Measurements from ENCODE around the gene KLK12.
"Not testable (repeated sequence)": the region's sequence is repeated elsewhere in the genome, so short reads cannot be mapped to it uniquely, and the experiment has no call there.

KLK12 gene

DNA sequence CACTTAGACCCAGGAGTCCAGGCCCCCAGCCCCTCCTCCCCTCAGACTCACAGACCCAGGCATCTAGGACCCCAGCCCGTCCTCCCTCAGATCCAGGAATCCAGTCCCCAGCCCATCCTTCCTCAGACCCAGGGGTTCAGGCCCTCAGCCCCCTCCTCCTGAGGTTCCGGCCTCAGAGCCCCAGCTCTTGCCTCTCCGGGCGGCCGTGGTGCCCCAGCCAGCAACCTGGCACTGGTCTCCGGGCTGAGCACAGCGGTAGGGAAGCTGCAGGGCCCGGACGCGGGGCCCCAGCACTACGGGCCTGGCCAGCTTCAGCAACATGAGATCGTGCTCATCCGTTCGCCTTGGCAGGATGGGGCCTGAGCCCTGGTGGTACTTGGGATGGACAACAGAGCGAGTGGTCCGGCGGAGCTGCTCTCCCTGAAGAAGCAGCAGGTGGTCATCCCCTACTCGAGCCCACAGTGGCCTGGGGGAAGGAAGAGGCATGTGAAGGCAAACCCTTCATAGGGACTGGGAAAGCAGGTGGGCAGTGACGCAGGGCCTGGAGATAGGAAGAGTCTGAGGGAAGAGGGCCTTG, 19.0 kb downstream of the KLK12 start:
- DNase-seq (ENCODE audit: low spot score): no peak

DNA sequence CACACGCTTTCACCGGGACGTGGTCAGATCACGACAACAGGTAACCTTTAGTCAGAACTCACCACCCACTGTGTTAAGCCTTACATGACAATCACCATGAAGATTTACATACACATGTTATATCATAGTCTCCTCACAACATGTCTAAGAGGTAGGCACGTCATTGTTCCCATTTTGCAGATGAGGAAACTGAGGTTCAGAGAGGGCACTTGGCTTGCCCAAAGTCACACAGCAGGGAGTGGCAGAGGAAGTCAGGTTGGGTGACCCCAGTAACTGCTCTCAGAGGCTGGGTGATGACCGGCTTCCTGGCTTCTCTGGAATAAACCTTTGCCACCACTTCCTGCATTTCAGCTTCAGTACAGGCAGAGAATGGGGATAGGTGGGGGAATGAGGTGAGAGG, 20.6 kb downstream of the KLK12 start:
- no peak for DNase-seq (ENCODE audit: low spot score)

DNA sequence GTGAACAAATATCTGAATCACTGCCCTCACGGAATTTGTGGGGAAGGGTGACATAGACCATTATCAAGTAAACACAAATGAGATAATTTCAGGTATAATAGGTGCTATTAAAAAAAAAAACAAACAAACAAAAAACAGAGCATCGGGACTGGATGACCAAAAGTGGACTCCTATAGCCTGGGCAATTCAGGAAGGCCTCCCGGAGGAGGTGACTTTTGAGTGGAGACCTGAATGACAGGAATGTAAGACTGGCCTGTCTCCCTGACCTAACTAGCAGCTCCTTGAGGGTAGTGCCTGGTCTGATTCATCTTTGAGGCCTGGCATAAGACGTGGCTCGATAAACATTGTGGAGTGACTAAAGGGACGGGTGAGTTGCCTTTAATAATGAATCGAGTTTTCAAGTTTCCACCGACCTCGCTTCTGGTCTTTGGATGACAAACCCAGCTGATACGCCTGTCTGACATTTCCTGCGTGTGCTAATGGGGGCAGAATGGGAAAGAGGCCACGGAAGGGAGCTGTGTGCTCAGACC, 22.1 kb downstream of the KLK12 start:
- no peak for DNase-seq (ENCODE audit: low spot score)

DNA sequence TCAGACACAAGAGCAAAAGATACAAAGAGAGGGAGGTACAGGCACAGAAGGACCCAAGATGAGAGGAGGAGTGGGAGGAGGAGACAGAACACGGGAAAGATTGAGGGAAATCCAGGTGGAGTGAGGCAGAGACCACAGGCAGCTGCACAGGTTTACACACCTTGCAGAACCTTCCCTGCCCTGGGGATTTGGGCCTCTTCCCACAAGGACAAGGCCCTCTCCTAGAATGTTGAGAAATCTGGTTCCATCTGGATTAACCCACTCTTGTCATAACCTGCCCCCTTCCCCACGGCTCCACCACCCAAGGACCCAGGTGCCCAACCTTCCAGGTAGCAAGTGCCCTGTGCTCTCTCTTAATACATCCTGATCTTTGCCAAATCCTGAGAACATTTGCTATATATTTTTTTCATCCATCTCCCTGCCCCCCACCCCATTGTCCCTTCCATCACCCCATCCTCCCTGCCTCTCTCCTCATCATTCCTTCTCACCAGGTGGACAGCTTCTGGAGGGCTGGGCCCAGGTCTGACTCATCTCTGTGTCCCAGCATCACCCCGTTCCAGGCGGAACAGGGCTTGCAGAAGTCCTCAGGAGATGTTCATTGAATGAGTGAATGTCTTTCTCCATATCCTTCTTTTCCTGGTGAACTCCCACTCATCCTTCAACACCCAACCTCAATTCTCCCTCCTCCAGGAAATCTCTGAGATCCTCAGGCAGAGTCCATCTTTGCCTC, 24.6 kb downstream of the KLK12 start:
- no peak for DNase-seq (ENCODE audit: low spot score)

DNA sequence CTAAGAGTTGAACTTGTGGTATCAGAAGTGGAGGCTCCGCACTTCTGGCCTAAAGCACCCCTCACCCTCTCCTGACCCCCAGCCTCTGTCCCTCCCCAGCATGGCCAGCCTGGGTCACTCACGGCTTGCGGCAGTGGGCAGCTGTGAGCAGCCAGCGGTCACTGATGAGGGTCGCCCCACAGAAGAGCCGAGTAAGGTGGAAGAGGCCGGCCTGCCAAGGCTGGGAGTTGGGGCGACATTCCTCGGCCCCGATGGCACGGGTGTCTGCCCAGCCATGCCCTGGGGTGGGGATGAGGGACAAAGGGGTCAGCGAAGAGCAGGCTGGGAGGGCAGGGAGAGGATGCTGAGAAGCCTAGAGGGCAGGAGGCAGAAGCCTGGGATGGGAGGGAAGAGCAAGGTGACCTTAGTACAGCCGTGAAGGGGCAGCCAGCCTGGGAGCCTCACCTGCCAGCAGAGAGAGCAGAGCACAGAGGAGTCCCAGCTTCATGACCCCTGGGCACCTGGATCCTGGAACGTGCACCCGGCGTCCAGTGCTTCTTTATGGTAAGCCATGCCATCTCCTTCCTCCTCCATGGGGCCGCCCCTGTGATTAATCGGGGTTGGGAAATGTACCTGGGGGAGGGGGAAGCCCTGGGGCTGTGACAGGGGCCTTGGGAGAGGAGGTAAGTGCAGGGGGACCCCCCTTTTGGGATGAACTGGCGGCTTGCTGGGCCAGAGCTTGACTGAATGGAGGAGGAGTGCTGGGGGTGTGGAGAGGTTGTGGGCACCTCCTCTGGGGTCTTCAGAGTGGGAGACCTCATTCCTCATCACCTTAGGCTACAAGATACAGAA, 25.5 kb downstream of the KLK12 start:
- DNase-seq (ENCODE audit: low spot score): no peak

DNA sequence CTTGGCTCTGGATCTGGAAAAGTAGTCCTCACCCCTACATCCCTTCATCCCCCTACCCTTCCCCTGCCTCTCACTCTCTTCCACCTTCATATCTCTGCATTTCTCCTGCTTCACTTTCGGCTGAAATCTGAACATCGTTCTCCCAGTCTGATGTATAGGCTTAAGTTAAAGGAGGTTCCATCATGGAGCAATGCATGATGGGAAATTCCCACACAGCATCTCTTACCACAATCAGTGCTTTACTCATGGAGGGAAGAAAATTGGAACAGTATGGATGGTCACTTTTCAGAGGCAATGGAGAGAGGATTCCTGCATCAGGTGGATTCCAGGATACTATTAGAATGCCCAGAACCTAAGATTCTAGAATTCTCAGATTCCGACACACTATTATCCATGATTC, 27.3 kb downstream of the KLK12 start:
- DNase-seq (ENCODE audit: low spot score): no peak

DNA sequence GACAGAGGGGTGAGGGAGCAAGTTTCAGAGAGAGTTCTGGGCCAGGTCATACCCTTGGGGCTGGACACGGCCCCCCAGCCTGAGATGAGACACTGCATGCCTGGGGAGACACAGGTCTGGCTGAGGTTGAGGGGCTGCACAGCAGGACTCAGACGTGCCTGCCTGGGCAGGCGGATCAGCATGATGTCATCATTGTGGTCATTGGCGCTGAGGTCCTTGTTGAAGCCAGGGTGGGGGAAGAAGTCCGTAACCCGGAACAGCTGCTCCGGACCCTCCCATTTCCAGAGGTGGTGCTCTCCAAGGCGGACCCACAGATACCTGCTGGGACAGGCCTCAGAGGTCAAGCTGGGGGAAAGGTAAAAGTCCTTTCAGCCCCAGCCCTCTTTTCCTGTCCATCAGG, 28.4 kb downstream of the KLK12 start:
- DNase-seq (ENCODE audit: low spot score): no peak

DNA sequence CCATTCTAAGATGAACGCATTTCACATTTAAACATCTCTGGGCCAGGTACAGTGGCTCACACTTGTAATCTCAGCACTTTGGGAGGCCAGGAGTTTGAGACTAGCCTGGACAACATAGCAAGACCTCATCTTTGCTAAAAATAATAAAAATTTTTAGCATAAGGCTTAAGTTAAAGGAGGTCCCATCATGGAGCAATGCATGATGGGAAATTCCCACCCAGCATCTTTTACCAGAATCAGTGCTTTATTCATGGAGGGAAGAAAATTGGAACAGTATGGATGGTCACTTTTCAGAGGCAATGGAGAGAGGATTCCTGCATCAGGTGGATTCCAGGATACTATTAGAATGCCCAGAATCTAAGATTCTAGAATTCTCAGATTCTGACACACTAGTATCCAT, 29.6 kb downstream of the KLK12 start:
- DNase-seq (ENCODE audit: low spot score): no peak

DNA sequence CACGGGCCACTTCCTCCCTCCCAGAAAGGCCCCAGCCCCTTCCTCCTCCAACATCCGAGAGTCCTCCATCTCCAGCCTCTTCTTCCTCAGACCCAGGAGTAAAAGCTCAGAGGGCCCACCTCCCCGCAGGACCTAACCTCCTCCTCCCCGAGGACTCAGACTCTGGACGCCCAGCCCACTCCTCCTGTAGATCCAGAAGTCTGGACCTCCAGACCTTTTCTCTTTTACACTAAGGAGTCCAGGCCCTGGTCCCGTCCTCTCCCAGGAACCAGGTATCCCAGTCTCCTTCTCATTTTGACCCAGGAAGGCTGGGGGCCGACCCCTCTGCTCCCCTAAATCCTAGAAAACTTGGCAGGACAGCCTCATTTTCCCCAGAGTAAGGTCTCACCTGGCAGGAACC, 31.5 kb downstream of the KLK12 start:
- no peak for DNase-seq (ENCODE audit: low spot score)

DNA sequence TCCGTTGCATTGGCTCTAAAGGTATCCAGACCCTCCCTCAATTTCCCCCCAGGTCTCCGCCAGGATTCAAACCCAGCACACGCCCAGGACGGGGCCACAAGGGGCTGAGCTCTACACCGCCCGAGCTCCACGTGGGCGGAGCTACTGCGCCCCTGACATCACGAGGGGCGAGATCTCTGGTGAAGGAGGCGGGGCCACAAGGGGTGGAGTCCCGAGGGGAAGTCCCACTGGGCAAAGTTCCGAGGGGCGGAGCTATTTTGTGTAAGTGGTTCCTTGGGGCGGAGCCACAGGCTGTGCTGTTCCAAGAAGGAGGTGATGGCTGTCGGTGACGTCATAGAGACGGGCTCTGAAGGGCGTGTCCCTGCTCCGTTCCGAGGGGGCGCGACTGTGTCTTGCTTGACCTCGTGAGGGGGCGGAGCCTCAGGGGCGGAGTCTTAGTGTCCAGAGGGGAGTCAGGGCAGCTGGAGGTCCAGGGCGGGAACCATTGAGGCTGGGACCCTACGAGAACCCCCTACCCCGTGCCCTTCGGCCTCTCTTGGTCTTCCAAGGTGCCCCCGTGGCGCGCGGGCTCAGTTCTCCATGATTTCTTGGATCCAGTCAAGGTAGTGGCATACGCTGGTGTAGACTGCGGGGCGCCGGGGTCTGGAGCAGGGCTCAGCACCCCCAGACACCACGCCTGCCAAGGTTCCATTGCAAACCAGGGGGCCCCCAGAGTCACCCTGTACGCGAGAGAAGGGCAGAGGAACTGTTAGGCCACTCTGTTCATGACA, 32.1 kb downstream of the KLK12 start:
- no peak for DNase-seq (ENCODE audit: low spot score)

DNA sequence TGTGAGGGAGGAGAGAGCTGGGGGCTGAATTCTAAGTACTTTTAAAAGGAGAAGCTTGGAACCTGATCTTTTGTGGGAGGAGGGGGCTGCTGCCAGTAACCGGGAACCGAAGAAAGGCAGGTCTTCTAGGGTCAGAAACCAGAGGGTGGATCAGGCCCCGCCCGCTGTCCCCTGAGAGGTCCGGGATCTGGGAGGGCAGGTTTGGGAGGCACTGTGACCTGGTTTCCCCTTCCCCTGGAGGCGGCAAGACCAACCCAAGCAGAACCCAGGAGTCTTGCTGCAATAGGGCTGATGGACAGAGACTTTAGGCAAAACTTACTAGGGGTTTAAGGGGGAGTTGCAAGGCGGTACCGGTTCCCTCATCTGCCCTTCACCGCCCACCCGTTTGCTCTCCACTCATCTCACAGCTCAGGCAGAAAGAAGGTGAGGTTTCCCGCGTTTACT, 32.7 kb downstream of the KLK12 start:
- no peak for DNase-seq (ENCODE audit: low spot score)

DNA sequence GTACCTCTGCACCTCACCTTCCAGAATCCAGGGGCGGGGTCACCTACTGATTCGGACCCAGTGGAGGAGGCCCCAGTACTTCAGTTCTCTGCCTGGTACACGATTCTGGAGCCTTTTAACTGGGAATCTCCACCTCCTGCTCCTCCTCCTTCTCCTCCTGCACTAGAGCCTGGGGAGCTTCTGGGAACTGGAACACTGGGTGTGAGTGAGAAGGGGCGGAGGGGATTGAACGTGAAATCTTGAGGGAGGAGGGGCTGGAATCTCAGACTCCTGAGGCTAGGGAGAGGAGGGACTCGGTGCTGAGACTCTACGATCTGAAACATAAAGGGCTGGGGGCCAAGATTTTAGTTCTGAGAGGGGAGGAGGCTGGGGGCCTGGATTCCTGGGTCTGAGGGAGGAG, 33.3 kb downstream of the KLK12 start, which contains the start of gene KLK8:
TSS of gene KLK8 (minus strand) at position 90 of the 400 bp plus-strand sequence. CDS start 437 bp downstream, outside the sequence.
- DNase-seq (ENCODE audit: low spot score): no peak

DNA sequence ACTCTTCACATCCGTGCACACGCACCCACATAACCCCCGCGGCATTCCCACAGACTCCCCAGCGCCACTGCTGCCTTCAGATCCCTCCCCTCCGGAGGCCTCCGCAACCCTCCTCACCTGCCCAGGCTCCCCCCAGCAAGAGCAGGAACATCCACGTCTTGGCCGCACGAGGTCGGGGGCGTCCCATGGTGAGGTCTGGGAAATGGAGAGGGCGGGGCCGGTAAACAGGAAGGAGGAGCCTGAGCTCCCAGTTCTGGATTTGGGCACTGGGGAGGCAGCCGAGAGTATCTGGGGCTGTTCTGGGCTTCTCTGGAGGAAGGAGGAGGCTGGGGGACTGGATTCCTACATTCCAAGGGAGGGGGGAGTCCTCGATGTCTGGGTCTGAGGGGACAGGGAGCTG, 33.8 kb downstream of the KLK12 start:
- no peak for DNase-seq (ENCODE audit: low spot score)

DNA sequence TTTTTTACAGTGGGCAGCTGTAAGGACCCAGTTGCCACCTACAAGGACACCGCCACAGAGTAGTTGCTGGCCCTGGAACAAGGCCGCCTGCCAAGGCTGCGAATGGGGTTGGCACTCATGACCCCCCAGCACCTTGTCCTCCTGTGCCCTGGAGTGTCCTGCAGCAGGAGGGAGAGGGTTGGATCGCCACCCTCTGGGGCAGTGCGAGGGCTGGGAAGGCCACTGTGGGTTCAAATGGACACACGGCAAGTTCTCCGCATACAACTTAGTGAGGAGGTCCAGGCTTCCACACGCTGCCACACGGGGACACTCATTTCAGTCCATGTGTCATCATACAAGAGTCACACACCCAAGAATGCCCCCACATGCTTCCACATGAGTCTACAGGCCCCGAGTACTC, 34.4 kb downstream of the KLK12 start:
- DNase-seq (ENCODE audit: low spot score): no peak

DNA sequence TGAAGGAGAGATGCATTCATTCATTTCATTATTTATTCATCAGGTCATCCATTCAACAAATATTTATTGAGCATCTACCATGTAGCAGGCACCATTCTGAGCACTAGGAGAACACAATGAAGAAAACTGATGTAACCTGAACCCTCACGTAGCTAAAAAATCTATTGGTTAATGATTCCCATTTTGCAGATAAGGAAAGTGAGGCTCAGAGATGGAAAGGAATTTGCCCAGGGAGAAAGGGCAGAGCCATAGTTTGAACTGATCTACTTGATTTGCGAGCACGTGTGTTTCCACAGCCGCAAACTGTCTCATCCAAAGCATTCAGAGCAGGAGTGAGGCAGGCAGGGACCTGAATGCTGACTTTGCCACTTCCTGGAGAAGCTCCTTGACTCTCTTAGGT, 36.1 kb downstream of the KLK12 start:
- no peak for DNase-seq (ENCODE audit: low spot score)

DNA sequence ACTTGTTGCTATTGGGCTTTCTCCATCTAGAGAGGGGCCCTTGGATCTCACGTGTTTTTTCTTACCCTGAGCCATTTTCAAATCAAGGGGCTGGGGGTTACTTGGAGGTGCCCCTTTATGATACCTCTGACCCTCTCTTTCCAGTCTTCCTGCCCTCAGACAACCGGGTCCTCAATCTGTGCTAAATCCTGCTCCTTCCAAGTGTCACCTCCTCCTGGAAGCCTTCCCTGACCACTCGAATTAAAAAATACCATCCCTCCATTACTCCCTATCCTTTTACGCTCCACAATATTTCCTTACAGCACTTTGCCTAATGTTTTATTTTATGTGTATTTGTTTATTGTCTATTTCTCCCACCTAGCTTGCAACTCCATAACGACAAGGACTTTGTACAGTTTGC, 36.7 kb downstream of the KLK12 start:
- no peak for DNase-seq (ENCODE audit: low spot score)

DNA sequence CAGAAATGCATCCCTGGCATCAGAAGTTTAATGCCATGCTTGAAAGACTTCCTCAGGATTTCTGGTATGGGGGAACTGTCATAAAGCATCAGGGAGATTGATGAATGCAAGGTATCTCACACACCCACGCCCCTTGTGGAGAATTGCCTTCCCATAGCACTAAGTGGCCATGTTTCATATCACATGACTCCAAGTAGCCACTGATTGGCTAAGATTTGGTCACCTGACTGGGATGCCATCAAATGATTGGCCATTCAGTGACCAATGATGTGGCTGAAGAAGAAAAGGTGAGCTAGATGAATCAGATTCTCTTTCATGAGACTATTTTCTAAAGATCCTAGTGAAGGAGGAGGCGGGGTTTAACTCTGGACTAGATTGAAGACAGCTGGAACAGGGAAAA, 40.7 kb downstream of the KLK12 start:
- no peak for DNase-seq (ENCODE audit: low spot score)

DNA sequence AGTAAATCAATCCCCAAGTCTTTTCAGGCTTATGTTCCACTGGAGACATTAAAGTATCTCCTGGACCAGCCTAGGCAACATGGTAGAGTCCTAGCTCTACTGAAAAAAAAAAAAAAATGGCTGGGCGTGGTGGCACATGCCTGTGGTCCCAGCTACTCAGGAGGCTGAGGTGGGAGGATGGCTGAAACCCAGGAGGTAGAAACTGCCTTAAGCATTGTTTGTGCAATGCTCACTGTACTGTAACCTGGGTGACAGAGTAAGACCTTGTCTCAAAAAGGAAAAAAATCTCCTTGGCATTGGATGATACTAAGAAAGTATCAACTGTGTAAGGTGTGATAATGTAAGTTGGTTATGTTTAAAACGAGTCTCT, 42.2 kb downstream of the KLK12 start:
- DNase-seq (ENCODE audit: low spot score): no peak

DNA sequence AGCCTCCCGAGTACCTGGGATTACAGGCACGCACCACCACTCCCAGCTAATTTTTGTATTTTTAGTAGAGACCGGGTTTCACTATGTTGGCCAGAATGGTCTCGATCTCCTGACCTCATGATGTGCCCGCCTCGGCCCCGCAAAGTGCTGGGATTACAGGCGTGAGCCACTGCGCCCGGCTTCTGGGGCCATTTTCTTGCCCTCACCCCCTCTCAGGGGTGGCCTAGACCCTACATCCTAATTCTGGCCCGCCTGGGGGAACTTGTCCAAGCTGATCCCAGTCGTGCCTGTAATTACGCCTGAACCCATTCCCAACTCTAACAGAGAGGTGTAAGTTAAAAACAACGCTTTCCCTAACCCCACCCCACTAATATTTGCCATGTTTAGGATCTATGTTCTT, 50.4 kb downstream of the KLK12 start:
- not testable (repeated sequence) for DNase-seq (ENCODE audit: low spot score)

DNA sequence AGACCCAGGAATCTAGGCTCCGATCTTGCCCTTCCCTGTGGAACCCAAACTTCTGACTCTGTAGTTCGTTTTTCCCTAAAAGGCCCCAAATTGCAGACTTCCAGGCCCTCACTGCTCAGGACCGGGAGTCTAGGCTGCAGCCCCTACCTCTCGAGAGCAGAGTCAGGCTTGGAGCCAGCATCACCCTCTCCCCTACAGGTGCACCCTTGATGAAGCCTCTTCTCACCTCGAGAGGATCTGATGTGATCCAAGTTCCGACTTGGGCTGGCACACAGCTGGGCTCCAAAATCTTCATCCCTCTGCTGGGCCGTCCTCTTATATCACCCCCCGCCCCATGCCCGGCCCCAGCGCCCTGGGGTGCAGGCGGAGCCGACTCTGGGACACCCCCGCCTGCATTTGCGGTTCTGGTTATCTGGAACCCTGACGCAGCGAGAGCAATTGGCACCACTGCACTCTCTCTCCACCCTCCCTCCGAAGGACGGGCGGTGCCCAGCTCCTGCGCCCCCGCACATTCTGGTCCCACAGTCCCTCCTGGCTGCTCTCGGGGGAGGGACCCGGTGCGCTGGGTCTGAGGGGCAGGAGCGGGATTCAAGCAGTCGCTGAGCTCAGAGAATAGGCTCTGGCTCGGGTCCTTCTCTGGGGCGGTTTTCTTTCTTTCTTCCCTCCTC, 51.0 kb downstream of the KLK12 start, which contains the start of gene KLK7:
TSS of gene KLK7 (minus strand) at position 293 of the 668 bp plus-strand sequence. CDS start 1,518 bp downstream, outside the sequence.
- no peak for DNase-seq (ENCODE audit: low spot score)

DNA sequence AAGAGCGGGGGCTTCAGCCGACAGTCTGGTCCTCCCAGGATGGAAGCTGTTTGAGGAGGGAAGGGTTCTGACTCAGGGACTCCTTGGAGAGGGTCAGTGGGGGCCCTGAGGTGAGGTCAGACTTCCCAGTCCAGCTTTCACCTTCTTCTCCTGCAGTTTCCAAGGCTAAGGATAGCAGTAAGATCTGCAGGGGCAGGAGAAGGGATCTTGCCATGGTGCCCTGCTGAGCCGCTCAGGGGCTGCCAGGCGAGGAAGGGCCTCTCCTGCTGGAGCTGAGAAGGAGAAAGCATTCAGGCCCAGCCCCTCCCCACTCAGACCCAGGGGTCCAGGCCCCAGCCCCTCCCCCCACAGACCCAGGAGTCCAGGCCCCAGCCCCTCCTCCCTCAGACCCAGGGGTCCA, 52.6 kb downstream of the KLK12 start:
- DNase-seq (ENCODE audit: low spot score): no peak
